ENCODE results near the gene COIL.

DNA sequence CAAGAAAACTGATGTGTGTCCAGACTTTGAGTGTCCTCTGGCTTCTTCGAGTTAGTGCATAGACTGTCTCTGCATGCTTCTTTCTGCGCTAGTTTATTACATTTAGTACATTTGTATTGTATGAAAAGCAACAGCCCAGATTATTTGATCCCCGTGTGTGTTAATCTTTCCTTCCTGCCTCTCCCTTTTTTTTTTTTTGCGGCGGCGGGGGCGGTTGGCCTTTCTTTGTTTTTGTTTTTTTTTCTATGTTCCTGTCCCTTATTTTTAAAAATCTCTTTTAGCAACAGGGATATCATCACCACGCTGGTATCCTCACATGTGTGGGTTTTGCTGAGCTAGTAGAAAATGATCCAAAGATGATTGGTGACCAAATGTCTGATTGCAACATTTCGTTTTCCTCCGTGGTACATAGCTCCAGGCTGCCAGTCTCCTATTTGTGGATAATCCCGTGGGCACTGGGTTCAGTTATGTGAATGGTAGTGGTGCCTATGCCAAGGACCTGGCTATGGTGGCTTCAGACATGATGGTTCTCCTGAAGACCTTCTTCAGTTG is 26.5 kb upstream of the COIL start:
- TF ChIP-seq GATA2 (IDR thresholded peaks at IDR 0.05; ENCODE audit: low read depth, low read length) (no peak), GATA3 (IDR thresholded peaks at IDR 0.05; ENCODE audit: low read depth, low read length) (no peak)

All from SH-SY5Y (cell line).